GM20431 (cell line): ENCODE data around the gene SPIN2B.

Source experiments
- in situ Hi-C: fragments of 300-500 bp; cut with MseI, MboI; formaldehyde crosslinking; loops from one replicate; pipeline ENCODE4 v1.15.0; 2020; ENCODE audit warnings: low sequenced_read_pairs; ENCODE audit not compliant: unreplicated experiment

The SPIN2B gene

DNA sequence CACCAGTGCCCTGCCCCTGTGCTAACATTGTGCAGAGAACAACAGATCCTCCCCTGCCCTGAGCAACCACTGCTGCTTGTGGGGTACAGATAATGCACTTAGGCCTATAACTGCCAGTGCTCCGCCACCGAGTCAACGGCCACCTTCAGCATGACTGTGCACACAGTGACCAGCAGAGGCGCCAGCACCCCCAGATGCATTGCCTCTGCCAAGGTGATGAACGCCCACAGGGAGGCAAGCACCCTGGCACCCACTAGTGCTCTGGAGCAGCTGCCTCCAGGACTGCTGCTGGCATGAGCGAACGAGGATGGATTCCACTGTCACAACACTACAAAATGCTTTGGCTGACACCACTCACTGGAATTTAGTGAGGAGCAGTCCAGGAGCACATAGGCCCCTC, 38.2 kb downstream of the SPIN2B start:
- in situ Hi-C loops, result no loop called here

DNA sequence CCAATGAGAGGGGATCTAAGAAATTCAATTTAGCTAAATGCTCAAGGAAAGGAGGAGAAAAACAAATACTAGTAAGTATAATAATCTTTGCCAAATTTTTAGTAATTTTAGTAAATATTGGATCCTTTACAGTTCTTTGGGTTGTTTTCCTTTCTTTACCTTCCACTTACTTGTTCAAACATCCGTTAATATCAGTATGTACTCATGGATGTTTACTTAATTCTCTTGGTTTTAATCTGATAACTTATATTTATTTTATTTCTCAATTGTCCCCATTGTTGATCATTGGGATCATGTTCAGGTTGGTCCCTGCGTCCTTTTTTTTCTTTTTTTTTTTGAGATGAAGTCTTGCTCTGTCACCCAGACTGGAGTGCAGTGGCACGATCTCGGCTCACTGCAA, 46.9 kb downstream of the SPIN2B start:
- in situ Hi-C loops, result no loop called here

DNA sequence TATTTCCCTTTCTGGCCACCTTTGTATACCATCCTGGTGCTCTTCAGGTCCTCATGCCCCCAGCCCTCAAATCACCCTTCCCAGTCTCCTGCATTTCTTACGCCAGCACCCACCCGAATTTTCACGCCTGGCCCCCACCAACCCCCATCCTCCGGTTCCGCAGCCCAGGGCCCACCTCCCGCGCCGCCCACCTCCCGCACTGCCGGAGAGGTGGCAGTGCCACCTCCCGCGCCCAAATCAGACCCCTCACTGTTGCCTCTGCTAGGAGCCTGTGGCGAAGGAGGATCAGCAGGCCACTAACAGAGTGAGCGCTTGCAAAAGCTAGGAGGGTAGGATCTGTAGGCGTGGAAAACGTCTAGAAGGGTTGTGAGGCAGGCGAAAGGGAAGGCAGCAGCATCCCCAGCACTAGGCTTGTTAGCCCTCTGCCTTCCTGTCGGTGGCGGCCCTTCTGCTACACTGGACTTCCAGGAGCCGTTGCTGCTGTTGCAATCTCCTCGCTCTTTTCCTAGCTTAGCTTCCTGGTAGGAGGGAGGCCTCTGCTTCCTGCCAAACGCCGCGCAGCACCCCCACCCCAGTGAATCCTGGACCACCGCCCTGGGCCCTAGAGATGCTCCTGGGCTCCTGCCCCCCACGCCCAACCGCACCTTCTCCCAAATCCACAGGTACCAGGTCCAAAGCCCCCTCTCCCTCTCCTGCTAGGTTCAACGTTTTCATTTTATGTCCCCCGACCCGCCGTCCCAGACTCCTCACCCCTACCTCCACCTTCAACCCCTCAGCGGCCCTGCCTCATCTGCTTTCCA, 51.0 kb downstream of the SPIN2B start:
- in situ Hi-C loops, result no loop called here
